Neural cell (in vitro differentiated cells): Measurements from ENCODE around the gene METTL24.

Experiments used
- CTCF ChIP-seq: fragments of 450-650 bp; IDR thresholded peaks from 2 replicates; pipeline ENCODE4 v1.5.1; 2014; ENCODE audit warnings: antibody characterized with exemption, mild to moderate bottlenecking, moderate library complexity; ENCODE audit not compliant: poor library complexity, severe bottlenecking
- EZH2 ChIP-seq: fragments of 200-600, 300-800 bp; shearing (Covaris generic), sonication (generic); IDR thresholded peaks from 2 replicates; pipeline ENCODE4 v1.6.1; 2014; ENCODE audit warnings: antibody characterized with exemption, low read length, borderline replicate concordance, mild to moderate bottlenecking; ENCODE audit not compliant: insufficient read depth, poor library complexity, severe bottlenecking
- POLR2AphosphoS5 ChIP-seq: IDR thresholded peaks from 2 replicates; pipeline ENCODE4 v1.6.1; 2012
- RAD21 ChIP-seq: fragments of 450-650 bp; conservative IDR thresholded peaks from 2 replicates; pipeline ENCODE4 v1.6.1; 2014; ENCODE audit warnings: antibody characterized with exemption, mild to moderate bottlenecking, moderate library complexity

DNA sequence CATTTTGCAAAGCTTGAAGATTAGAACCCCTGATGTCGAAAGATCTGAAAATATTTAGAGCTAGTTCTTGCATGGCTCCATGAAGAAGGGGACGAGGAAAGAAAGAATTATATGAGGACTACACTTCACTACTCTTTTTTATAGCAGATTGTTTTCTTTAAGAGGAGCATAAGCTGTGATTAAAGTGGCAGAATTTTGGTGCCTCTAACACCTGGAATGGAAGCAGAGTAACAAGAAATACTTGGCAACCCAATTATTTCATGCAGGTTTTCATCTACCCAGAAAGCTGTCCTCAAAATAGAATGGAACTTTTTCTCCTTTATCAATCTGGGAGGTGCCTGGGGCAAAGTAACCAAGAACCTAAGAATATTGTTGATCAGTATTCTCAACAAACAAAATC lies 4.0 kb downstream of the METTL24 start:
- no peak for TF ChIP-seq EZH2
- TF ChIP-seq CTCF, result no peak
- no peak for TF ChIP-seq RAD21
- no peak for TF ChIP-seq POLR2AphosphoS5
